HG03064 (cell line): ENCODE measurements around the gene WBP2NL.

ENCODE experiments used
- ATAC-seq: cut with Tn5 transposase; IDR thresholded peaks from one replicate; pipeline ENCODE4 v1.9.1; 2021; ENCODE audit warnings: low read depth; ENCODE audit not compliant: unreplicated experiment

Gene WBP2NL

DNA sequence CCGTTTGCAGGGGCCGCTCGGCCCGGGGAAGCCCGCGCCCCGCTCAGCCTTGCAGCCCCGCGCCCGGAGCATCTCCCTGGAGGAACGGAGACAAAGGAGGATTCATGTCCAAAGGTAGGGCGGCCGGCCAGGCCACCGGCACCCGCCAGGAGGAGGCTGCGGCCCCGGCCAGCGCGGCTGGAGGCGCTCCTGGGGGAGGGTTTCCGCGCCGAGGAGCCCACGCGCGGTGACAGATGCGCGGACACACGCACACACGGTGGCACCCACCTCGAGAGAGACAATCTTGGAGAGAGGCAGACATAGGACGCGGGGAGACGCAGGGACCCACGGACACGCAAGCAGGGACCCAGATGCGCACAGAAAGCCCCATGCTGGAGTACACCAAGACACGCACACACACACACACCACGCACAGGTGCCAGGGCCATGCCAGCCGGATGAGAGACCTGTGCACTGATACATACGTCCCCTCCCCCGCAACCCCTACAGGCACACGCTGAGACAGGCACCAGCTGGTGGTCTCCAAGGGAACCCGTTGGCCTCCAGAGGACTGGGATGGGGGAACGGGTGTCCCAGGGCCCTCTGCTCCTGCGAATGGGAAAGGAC lies 21.5 kb upstream of the WBP2NL start:
- ATAC-seq: no peak

DNA sequence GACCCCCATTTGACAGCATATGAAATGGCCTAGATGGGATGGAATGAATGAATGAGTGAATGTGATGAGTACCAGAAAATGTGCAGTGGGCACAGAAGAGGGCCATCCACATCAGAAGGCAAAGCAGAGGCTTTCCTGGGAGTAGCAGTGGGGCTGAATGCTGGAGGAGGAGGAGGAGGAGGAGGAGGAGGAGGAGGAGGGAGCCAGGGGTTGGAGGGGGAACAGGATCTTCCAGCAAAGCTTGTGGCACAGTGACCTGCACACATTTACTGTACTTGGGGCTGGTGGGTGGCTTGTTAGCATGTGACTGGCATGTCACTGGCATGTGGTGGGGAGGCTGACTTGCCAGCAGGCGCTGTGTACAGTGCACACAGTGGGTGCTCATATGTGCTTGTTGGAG lies 19.9 kb upstream of the WBP2NL start:
- ATAC-seq: no peak

DNA sequence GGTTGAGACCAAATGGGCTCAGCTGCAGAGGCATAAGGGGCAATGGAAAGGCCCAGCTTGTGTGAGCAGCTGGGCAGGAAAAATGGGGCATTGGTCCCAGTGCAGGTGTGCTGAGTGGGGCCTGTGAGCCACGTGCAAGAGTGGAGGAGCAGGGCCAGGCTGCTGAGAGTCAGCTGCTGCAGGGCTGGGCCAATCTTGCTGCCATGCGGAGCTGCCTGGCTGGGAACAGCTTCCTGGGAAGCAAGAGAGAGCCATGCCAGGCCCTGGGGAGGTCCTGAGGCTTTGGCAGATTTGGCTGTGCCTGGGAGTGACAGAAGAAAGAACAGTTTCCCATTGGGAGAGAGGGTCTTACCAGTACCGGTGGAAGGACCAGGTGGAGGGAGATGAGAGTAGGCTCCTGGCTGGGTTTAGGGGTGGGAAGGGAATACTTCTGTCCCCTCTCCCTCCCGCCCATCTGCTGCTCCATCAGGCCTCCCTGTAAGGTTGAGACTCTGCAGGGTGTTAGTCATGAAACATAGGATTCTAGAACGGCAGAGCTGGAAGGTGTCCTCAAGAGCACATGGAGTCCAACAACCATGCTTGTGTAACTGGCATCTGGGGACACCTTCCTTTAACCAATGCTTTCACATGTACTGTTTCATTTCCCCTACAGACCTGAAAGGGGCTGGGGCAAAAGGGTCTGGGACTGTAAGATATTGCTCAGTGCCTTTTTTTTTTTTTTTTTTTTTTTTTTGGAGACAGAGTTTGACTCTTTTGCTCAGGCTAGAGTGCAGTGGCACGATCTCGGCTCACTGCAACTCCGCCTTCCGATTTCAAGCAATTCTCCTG lies 19.0 kb upstream of the WBP2NL start:
- no peak for ATAC-seq

DNA sequence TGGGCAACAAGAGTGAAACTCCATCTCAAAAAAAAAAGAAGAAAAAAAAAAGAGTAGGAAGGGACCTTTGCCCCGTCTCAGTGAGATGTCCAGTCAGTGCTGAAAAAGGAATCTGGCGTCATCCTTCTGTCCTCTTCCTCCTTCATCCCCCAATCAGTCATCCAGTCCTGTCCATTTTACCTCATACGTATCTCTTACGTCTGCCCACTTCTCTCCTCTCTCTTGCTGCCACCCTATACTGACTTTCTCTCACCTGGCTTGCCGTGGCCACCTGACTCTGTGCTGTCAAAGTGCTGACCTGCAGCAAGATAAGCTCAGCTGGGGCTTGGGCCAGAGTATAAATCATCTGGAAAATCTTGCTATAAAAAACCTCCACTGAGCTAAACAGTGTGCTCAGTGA lies 15.7 kb upstream of the WBP2NL start:
- ATAC-seq: no peak

DNA sequence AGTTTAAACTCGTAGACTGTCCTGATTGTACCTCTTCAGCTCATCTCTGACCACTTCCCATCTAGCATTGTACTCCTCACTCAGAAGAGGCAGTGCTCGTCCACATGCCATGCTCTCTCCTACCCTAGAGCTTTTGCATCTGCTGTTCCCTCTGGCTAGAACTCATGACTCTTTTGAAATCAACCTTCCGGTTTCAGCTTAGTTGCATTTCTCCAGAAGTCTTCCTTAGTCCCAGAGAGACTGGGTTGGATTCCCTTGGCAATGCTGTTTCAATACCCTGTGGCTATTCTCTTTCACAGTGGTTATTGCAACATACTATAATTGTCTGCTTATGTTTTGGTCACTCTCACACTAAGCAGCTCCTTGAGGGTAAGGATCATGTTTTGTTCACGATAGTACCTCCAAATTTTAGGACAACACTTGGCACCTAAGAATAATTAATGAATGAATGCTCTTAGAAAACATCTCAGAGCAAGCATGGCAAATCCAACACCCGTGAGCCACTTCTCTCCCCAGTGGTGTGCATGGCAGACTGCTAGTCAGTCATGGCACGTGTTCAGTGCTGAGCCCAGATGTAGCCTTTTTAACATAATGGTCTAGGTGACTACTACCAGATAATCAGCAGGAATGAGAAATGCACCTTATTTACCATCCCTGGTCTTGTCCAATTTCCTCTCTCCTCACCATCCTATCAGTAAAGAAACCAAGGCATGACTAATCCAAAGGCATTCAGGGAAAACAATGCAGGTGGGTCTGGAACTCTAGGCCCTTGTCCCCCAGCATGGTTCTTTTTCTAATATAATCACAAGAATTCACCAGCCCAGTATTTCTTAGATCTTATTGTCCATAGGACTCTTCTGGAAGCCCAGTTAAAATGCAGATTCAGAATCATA lies 14.8 kb upstream of the WBP2NL start:
- ATAC-seq: no peak

DNA sequence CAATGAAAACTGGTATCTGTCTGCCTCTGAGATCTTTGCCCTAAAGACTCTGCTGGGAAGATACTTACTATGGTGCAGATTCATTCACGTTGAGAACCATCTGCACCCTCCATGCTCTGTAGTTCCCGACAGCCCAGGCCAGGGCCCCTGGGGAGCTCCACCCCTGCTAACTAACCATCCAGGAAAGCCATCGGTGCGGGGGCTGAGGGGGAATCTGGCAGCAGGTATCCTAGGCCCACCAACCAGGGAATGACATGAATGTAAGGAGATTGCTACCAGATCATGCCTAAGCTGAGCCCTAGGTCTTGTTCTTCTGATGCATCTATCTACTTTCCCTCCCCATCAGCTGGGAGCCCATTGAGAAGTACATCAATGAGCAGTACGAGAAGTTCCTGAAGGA lies 11.3 kb upstream of the WBP2NL start:
- no peak for ATAC-seq

DNA sequence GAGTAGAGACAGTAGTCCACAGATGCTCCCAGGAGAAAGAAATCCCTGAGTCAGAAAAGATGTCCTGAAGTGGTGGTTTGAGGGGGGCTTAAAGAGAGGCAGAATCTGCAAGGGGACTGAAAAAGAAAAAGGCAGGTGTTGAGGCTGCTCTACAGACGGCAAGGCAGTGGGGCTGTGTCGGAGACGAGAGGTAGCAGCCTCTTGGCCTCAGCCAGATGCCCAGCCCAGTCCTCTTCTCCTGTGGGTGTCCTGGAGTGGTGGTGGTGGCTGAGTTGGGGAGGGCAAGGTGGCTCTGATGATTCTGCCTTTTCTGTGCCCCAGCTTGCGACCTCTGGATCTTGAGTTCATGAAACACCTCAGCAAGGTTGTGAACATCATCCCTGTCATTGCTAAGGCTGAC lies 9.3 kb upstream of the WBP2NL start:
- no peak for ATAC-seq

DNA sequence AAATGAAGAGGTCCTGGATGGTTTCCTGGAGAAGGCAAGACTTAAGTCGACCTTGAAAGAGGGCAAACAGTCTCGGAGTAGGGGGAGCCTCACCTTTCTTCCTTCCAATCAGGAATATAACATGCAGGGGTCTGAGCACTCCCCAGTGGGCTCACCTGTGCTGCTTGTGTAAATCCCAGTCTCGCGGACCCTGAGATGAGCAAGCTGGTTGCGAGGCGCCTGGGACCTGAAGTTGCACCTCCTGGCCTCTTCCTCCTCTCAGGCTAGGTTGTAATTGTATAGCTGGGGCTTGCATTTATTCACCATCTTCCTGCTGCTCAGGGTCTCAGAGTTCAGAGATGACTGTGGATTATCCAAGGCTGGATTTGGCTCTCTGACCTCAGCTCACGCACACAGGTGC lies 7.5 kb upstream of the WBP2NL start:
- no peak for ATAC-seq

DNA sequence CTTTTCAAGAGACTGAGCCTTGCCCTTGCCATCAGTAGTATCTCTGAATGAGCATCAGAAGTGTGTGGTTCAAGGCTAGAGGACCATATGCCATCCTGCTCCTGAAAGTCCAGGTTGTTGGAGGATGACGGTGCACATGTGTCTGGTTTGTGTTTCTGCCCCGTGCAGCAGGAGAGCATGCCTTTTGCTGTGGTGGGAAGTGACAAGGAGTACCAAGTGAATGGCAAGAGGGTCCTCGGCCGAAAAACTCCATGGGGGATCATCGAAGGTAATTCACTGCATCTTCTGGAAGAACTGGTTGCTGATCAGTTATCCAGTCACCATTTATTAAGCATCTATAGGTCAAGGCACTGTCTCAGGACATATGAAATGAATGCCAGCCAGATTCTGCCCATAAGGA lies 6.1 kb upstream of the WBP2NL start:
- ATAC-seq: no peak

DNA sequence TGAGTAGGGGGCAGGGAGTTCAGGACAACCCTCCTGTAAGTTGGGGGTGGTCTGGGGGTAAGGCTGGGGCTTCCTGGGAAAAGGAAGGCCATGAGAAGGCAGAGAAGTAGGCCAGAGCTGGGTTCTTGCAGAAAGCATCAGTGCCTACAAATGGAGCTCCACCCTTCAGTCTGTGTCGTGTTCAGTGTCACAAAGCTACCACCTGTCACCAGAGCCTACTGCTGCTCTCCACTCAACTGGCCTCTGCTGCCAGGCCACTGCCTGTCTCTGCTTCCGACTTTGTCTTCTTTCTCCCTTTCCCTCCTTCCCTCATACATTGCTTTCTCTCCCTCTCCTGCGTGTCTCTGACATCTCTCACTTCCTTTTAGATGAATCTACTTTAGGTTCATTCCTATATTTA lies 3.4 kb upstream of the WBP2NL start:
- no peak for ATAC-seq

DNA sequence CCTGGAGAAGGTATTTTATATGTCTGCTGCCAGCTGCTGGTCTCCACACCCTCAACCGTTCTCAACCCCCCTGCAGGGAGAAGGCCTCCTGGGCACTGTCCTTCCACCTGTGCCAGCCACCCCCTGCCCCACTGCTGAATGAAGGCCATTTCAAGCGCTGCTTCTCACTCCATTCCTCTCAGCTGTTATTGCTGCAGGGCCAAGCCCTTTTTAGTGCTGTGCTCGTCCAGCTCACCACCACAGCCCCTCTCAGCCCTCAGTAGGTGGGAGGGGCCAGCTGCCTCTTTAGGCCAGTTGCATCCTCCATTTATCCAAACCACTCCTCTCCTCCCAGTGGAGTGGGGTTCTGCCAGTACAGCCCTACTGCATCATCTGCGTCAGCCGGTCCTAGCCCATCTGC lies 1.8 kb upstream of the WBP2NL start:
- no peak for ATAC-seq

DNA sequence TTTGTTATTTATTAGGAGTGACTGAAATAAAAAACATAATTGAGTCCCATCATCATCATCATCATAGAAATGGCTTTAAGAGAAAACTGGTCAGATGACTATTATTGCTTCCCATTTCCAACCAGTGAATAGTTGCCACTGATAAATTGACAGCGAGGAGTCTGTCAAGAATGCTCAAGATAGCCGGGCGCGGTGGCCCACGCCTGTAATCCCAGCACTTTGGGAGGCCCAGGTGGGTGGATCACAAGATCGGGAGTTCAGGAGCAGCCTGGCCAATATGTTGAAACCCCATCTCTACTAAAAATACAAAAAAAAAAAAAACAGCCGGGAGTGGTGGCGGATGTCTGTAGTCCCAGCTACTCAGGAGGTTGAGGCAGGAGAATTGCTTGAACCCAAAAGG lies 1.9 kb downstream of the WBP2NL start:
- no peak for ATAC-seq

DNA sequence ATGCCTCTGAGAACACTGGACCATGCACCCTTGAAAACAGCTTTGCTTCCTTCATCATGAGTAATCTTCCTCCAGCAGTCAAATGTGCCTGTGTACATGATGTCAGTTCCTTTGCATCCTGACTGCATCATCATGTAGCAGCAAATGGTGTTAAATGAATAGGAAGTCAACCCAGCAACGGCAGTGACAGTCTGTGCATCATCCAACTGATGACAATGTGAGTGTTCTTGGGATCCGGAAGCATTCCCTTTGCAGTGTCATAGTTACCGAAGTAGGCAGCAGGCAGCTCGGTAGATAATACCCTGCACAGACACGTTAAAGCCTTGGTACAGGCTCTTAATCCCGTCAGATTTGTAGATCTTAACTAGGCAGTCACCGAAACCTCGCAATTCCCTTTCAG lies 2.5 kb downstream of the WBP2NL start:
- no peak for ATAC-seq

DNA sequence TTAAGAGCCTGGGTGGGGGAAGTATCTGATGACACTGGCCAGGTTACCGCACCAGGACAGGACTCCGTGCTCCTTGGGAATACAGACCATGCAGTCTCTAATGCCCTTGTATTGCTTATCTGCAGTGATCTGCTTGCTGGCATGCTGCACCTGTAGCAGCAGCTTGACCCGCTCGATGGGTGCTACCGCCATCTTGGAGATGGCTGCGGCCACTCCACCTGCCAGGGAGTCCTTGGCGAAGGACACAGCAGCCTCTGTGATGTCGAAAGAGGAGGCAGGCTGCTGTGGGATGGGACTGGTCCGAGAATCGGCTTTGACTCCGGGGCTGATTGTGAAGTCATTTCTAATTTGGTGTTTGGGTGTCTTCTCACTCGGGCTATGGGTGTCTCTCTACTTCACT lies 3.1 kb downstream of the WBP2NL start:
- no peak for ATAC-seq

DNA sequence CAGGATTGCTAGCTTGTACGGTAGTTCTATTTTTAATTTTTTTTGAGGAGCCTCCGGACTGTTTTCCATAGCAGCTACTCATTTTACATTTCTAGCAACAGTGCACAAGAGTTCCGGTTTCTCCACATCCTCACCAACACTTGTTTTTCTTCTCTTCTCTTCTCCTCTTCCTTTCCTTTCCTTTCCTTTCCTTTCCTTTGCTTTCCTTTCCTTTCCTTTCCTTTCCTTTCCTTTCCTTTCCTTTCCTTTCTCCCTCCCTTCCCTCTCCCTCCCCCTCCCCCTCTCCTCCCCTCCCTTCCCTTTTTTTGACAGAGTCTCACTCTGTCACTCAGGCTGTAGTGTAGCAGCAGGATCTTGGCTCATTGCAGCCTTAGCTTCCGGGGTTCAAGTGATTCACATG lies 9.3 kb downstream of the WBP2NL start:
- ATAC-seq: no peak

DNA sequence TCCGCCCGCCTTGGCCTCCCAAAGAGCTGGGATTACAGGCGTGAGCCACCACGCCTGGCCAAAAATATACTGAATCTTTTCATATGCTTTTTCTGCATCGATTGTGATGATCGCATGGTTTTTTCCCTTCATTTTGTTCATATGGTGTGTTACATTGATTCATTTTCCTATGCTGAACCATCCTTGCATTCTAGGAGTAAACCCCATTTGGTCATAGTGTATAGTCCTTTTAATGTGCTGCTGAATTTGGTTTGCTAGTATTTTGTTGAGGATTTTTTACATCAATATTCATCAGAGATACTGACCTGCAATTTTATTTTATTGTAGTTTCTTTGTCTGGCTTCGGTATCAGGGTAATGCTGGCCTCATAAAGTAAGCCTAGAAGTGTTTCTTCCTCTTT lies 12.2 kb downstream of the WBP2NL start:
- no peak for ATAC-seq

DNA sequence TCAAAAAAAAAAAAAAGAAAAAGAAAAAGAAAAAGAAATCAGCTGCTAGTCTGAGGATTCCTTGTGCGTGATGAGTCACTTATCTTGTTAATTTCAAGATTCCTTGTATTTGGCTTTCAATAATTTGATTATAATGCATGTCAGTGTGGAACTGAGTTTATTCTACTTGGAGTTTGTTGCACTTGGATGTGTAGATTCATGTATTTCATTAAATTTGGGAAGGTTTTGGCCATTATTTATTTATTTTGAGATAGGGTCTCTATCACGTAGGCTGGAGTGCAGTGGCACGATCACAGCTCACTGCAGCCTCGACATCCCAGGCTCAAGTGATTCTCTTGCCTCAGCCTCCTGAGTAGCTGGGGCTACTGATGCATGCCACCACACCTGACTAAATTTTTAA lies 14.8 kb downstream of the WBP2NL start:
- no peak for ATAC-seq

DNA sequence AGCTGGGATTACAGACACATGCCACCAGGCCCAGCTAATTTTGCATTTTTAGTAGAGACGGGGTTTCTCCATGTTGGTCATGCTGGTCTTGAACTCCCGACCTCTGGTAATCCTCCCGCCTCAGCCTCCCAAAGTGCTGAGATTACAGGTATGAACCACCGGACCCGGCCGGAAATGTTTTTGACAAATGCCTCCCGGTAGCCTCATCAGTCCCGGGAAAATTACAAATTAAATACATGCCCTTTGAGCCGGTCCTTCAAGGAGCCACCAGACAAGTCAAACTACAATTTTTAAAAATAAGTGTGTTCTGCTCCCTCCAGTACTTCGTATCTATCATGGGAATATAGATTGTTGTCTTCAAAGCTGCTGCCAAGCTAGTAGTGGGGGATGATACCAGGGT lies 17.5 kb downstream of the WBP2NL start:
- no peak for ATAC-seq

DNA sequence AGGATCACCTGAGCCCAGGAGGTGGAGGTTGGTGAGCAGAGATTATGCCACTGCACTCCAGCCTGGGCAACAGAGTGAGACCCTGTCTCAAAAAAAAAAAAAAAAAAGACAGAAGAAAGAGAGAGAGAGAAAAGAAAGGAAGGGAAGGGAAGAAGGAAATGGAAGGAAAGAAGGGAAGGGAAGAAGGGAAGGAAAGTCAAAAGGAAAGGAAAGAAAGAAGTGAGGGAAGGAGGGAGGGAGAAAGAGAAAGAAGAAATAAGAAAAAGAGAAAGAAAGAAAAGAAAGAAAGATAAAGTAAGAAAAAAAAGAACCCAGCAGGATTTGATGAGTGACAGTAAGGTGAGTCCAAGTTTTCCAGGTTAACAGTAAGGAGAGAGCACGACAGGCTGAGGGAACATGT lies 19.6 kb downstream of the WBP2NL start:
- ATAC-seq: no peak

DNA sequence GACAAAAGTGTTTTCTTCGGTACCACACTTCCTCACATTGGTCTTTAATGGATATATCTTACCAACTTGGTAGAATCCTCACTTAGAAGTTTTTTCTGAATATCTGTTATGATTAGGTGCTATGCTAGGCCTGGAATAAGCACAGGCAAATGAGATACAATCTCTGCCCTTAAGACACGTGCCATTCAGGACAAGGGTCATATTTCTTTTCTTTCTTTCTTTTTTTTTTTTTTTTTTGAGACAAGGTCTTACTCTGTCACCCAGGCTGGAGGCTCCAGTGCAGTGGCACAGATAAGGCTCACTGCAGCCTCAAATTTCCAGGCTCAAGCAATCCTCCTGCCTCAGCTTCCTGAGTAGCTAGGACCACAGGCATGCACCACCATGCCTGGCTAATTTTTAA lies 23.0 kb downstream of the WBP2NL start:
- ATAC-seq: no peak

DNA sequence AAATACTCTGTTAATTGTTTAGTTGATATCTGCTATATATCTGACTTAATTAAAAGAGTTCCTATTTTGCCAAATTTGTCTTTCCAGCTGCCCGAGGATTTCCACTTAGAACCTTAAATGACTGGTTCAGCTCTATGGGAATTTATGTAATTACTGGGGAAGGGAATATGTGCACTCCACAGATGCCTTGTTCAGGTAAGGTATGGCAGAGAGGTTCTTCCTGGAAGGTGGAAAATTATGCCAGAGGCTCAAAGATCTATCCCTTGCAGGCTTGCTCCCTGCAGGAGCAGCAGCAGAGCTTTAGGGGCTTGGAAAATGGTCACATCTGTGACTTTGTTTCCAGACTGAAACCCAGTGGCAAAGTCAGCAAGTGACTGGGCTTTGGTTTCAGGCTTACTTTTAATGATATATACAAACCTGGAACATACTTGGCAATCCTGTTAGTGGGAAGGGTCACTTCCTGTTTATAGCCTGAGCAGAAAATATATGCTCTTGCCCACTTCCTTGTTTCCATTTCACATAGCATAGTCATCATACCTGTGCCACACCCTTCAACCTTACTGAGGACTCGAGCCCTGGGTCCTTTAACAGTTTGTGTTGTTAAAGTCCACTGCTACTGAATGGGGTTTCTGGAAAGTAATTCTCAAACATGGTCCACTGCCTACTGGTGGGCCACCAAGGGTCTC lies 23.7 kb downstream of the WBP2NL start:
- ATAC-seq: no peak
